Measurements from ENCODE around the gene FGD4.
A peak's percentile ranks its signal among the peaks of the same experiment; 100 is the strongest.

The FGD4 gene

DNA sequence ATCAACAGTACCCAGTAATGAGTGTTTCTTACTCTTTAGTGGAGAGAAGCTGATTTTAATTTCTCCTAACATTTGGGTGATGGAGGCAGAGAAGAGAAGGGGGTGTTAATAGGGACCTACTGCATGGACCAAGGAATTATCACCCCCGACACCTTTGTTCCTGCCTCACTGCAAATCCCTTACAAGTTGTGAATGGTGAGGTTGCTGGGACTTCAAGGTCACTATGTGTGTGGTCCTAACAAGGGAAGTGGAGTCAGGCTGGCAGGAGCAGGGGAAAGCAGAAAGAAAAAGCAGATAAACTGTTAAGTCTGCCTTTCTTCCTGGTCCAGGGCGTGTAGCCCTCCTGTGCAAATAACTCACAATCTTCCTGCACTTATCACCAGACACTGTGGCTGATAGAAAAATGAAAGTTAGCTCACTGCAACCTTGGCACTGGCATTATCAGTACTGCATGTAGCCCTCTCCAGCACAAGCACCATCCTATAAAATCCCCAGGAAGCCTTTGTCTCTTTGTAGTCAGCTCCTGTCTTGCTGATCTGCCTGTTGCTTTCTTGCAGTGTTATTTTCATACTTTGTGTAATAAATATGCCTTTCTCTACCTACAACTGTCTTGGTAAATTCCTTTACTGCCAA lies 167.4 kb downstream of the FGD4 start:
- DNase-seq: no peak

DNA sequence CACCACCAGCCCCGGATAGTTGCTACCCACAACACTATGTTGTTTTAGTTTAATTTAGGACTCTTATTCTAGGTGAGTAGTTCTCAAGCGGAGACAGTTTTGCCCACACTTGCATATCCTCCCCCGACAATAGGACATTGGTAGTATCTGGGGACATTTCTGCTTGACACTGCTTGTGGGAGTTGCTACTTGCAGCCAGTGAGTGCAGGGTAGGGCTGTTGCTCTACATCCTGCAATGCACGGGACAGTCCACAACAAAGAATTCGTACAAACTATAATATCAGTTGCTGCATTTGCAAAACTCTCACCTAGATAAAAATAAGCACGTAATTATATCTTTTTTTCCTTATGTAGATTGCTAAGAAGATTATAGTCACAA lies 167.9 kb downstream of the FGD4 start:
- DNase-seq: no peak

GRCh38 chr12:32568228-32568627 lies 168.9 kb downstream of the FGD4 start:
- no peak for DNase-seq

DNA sequence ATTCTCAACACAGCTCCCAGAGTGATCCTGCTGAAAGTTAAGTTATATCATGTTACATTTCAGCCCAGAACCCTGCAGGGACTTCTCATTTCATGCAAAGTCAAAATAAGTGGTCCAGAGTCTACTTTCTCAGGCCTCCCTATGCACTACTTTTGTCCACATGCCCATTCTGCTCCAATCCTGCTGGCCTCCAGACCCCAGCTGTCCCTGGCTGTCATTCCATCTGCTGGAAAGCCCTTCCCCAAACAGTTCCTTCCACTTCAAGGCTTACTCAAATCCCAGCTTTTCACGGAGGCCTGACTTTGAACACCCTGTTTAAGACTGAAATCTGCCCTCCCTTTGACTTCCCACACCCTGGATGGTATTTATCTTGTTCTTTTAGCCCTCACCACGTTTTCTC lies 169.9 kb downstream of the FGD4 start:
- peak; percentile 40 for DNase-seq

GRCh38 chr12:32574585-32574984 lies 175.2 kb downstream of the FGD4 start:
- DNase-seq: peak; percentile 71

DNA sequence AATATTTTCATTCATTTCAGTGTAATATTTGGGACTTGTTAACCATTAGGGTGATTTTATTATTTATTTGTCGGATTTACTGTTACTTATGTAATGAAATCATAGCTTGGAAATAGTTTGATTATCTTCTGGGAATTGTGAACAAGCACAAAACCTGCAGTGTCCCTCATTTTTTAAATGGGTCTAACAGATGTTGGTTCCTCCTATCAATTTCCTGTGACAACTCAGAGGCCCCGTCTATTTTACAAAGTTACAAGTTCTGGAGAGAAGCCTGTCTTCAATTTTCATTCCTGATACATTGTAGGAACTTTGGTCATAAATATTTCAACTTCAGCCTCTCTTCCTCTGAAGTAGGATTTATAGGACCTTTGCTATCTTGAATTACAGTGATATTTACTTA lies 178.0 kb downstream of the FGD4 start:
- no peak for DNase-seq

DNA sequence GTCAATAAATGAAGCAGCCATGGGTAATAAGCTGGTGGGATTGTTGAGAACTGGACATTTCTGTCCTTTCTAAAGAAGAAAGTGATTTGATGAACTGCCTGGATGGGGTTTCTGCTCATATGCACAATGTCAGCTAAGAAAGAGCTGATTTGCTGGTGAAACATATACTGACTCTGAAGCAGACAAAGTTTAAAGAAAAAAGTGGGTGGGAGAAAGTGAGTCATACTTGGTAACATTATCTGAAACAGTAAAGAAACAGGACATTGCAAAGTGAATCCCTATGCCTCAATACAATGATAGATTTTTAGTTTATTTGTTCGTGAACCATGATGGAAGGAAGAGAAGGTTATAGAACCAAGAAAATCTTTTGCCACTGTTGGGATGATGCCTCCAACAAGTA lies 184.2 kb downstream of the FGD4 start:
- DNase-seq: no peak

- DNase-seq: no peak
These were observed 186.3 kb downstream of the FGD4 start for GRCh38 chr12:32585680-32586079.

GRCh38 chr12:32586390-32586789 lies 187.0 kb downstream of the FGD4 start:
- DNase-seq: no peak

DNA sequence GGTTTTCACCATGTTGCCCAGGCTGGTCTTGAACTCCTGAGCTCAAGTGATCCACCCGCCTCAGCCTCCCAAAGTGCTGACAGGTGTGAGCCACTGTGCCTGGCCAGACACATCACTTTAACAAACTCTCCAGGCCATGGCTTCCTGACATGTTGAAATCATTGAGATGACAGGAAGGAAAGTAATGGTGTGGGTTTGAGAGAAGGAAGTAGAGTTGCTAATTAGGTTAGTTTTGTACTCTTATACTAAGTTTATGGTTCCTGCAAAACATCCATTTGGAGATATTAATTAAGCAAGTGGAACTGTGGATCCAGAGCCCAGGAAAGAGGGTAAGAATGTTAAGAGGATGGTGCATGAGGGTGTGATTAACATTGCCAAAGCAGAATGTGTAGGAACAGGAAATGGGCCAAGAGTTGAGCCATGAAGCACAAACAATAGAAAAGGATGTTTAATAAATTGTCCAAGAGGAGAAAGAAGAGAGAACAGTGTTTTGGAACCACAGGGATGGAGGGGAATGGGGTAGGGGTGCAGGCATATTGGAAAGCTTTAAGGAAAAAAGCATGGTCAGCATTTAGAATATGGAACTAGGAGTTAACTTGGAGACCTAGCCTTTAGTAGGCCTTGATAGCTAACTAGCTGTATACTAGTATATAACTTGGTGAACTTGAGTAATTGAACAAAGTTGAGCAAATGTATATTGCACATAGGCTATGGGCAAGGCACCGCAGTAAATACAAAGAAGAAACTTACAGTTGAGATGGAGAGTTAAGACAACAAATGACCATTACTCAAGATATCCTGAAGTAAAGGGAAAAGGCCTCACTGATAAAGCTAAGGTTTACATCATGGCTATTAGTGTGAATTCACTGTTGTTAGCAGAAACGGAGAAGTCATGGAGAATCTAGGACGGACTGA lies 188.5 kb downstream of the FGD4 start:
- DNase-seq: no peak

DNA sequence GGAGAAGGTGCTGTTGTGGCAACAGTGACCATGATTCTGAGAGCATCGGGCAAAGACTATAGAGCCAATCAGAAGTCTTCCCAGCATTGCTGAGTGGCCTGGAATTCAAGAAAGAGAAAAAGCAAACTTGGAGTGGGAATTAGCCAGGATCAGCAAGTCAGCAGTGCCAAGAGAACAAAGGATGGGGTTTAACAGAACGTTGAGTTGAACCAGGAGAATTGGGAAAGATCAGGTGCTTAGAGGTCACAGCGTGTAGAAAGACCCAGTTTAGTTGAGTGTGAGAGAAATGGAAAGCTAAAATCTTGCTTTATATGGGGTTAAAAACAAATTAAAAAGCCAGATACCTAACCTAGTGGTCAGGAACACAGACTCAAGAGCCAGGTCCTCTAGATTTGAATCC lies 189.2 kb downstream of the FGD4 start:
- no peak for DNase-seq

- DNase-seq: no peak
These were observed 190.0 kb downstream of the FGD4 start for GRCh38 chr12:32589165-32589865.

DNA sequence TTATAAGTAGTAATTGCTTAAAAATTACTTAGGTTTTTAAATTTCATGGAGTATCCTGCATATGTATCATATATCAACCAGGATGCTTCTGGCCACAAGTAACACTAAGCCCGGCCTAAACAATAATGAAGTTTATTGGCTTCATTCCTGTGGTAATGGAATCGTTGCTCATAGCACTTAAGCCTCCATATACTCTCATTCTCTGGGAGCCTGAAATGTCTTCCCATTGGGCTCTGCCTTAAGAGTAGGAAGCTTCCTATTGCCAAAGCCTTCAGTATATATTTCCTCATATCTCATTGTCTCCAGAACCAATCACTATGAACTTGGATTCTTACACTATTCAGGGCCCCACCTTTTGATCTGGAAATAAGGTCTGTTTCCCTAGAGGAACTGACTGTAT lies 195.9 kb downstream of the FGD4 start:
- no peak for DNase-seq

DNA sequence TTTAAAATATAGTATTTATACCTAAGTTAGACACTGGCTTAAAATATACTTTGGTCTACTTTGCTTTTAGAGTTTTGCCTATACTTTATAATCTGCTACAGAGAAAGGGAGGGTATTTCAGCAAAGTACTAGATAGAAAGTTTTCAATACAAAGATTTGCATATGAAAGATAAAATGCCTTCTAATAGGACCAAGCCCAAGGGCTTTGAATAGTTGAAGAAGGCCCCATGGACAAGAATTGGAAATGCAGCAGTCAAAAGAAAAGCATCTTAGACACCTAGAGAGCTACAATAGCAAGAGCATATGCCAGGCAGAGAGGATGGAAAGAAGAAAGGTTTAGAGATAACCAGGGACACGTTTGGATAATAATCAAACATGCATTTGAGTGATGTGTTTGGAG lies 196.7 kb downstream of the FGD4 start:
- DNase-seq: no peak

DNA sequence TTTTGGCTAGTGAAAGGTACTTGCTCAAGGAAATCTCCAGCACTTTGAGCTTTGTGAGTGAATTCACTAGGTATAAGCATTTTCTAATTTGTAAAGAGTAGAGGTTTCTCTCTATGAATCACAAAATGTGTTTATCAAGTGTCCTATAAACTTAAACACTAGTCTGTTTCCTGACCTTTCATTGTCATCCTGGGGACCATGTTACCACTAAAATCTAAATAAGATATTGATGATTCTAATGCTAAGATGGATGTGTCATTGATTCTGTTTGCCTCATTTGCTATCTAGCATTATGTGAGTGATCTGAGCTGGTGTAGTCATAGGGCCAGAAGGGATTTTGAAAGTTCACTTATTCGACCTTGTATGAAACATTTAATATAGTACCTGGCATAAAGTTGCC lies 199.3 kb downstream of the FGD4 start:
- no peak for DNase-seq

GRCh38 chr12:32600681-32601080 lies 201.3 kb downstream of the FGD4 start:
- DNase-seq: no peak

DNA sequence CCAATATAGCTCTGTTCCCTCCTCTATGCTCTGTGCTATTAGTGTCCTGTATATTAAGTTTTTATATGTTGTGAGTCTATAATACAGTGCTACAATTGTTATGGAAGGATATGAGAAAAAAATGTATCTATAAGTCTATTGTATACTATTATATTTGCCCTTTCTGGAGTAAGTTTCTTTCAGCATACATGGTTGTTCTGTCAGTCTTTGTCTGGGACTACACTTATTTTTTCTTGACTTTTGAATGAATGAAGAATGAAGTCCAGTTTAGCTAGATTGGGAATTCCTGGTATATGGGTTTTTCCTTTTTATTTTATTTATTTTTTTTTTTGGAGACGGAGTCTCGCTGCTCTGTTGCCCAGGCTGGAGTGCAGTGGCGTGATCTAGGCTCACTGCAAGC lies 203.7 kb downstream of the FGD4 start:
- no peak for DNase-seq

- no peak for DNase-seq
These were observed 204.5 kb downstream of the FGD4 start for GRCh38 chr12:32603858-32604257.

DNA sequence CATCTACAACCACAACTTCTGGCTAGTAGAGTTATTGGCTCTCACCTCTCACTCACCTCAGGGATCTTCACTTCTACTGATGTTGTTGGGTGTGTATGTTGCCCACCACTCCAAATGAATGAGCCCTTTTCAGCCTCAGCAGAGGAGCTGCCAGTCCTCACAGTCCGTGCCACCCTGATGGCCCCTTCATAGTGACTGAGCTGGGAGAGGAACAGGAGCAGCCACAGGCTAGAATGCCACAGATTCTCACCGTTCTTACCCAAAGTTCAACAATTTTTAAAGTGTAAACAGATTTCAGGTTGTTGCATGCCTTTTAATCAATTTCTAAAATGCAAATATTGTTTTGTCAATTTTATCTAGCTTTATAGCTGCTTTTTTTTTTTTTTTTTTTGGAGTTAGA lies 205.2 kb downstream of the FGD4 start:
- DNase-seq: no peak

- no peak for DNase-seq
These were observed 206.2 kb downstream of the FGD4 start for GRCh38 chr12:32605326-32606095.

DNA sequence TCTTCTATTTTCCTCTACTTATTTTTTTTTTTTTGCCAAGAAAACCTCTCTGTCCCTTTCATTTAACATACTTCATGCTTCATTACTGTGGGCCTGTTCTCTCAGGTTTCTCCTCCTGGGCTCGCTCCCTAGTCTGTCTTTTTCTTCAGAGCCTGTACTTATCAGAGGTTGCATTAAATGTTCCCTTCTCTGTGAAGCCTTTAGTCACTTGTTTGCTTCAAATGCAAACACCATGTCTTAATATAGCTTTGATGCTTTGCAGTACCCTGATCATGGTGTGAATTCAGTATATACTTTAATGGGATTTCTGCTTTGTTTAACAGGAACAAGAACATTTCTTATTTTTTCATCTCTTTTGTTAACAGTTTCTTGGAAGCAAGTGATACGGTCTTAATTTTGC lies 207.1 kb downstream of the FGD4 start:
- no peak for DNase-seq

DNA sequence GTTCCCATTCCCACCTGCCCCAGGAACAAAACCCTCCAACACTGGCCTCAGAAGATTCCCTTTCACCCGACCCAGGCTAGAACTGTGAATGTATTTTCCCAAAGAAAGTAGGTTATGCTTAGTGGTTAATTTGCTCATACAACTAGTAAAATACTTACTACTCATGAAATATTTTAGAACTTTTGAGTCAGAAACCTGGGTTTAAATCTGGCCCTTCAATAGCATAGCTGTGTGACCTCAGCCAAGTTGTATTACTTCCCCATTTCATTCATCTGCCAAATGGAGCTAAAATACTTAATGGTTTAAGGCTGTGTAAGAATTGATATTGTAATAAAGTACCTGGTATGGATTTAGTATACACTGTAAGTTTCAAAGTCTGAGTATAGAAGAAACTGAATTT lies 210.6 kb downstream of the FGD4 start:
- DNase-seq: no peak

- DNase-seq: no peak
These were observed 212.6 kb downstream of the FGD4 start for GRCh38 chr12:32611986-32612385.
